Smooth muscle cell (in vitro differentiated cells): ENCODE data around the gene RADIL. TPM values are rescaled to one million over a fixed set of nuclear protein-coding genes. Genes with fewer than 3 reads are reported as not detected.

Experiments
- DNase-seq: peaks from one replicate; lab custom pipeline; 2025; ENCODE audit not compliant: unreplicated experiment; lab: John Stamatoyannopoulos, UW
- H2AFZ ChIP-seq: fragments of 200-600 bp; sonication (generic); 2 replicates; pipeline ENCODE4 v1.6.0; 2016; ENCODE audit warnings: antibody characterized with exemption, low read depth, mild to moderate bottlenecking
- H3F3A ChIP-seq: fragments of 200-600 bp; sonication (generic); 2 replicates; pipeline ENCODE4 v1.6.0; 2017; ENCODE audit warnings: antibody characterized with exemption, low read depth
- H3K27ac ChIP-seq: fragments of 200-600 bp; sonication (generic); 2 replicates; pipeline ENCODE4 v1.5.1; 2016; ENCODE audit warnings: low read depth, mild to moderate bottlenecking
- H3K27me3 ChIP-seq: fragments of 200-600 bp; sonication (generic); 2 replicates; pipeline ENCODE4 v1.6.1; 2016; ENCODE audit warnings: low read depth, mild to moderate bottlenecking
- H3K36me3 ChIP-seq: fragments of 200-600 bp; sonication (generic); 2 replicates; pipeline ENCODE4 v1.5.1; 2016; ENCODE audit warnings: low read depth
- H3K4me1 ChIP-seq: fragments of 200-600 bp; sonication (generic); 2 replicates; pipeline ENCODE4 v1.5.1; 2016; ENCODE audit warnings: low read depth
- H3K4me2 ChIP-seq: fragments of 200-600 bp; sonication (generic); 2 replicates; pipeline ENCODE4 v1.6.0; 2016; ENCODE audit warnings: mild to moderate bottlenecking
- H3K4me3 ChIP-seq: fragments of 200-600 bp; sonication (generic); 2 replicates; pipeline ENCODE4 v1.5.1; 2016; ENCODE audit warnings: mild to moderate bottlenecking
- H3K79me2 ChIP-seq: fragments of 200-600 bp; sonication (generic); 2 replicates; pipeline ENCODE4 v1.6.0; 2016; ENCODE audit warnings: low read depth, mild to moderate bottlenecking
- H3K9ac ChIP-seq: fragments of 200-600 bp; sonication (generic); 2 replicates; pipeline ENCODE4 v1.6.0; 2016; ENCODE audit warnings: low read depth
- H3K9me3 ChIP-seq: fragments of 200-600 bp; sonication (generic); replicated peaks from 2 replicates; pipeline ENCODE4 v1.5.1; 2016; ENCODE audit warnings: low read depth
- H4K20me1 ChIP-seq: fragments of 200-600 bp; sonication (generic); 2 replicates; pipeline ENCODE4 v1.6.0; 2016; ENCODE audit warnings: low read depth
- CTCF ChIP-seq: fragments of 200-600 bp; sonication (generic); IDR thresholded peaks from 2 replicates; pipeline ENCODE4 v1.5.1; 2017; ENCODE audit warnings: borderline replicate concordance, mild to moderate bottlenecking, antibody characterized with exemption; ENCODE audit not compliant: insufficient read depth, poor library complexity, severe bottlenecking
- WGBS: methylation state at CpG from one replicate; pipeline ENCODE4 v1.1.7; 2016; ENCODE audit warnings: low lambda C conversion rate; 5-methylcytosine and 5-hydroxymethylcytosine counted together
- polyA plus RNA-seq: library from polyadenylated mRNA; unstranded; fragments of >200 nt; fragmentation: Nextera tagmentation; extraction: Ambion mirVana; gene quantifications from 2 replicates; pipeline ENCODE4 v1.2.1, GENCODE V29; 2016
- total RNA-seq: library from RNA; depleted of rRNA; stranded (reverse); fragments of >200 nt; gene quantifications from 2 replicates; pipeline ENCODE4 v1.2.3, GENCODE V29; 2014

The RADIL gene
- total and polyA plus RNA-seq, 2 experiments from 2014 or later, result 4.7 to 10.7 TPM

GRCh38 chr7:4871056-4871680, 12.3 kb downstream of the RADIL start:
- WGBS, result 67% methylated on average over 23 of the region's 23 CpGs
- Histone ChIP-seq H3K4me2 (peak overlapping the region; percentile 77), H3K4me1 (peaks cover 16% of the 10 kb centered on the region), H3K79me2 (peaks cover 14% of the 10 kb centered on the region), H4K20me1 (no peaks in the 10 kb centered on the region), H3K4me3 (no peak overlapping the region), H3K36me3 (no peaks in the 10 kb centered on the region), H3K27ac (peak overlapping the region; percentile 85), H3K9me3 (no peaks in the 10 kb centered on the region), H3K27me3 (no peaks in the 10 kb centered on the region), H3K9ac (peak overlapping the region; percentile 26), H3F3A (peaks cover 15% of the 10 kb centered on the region), H2AFZ (no peak overlapping the region)
- DNase-seq, result no peak
- TF ChIP-seq CTCF, result no peak

GRCh38 chr7:4868493-4868892, 15.0 kb downstream of the RADIL start:
- DNase-seq, result no peak
- no peak for TF ChIP-seq CTCF
- no peak overlapping the region for H3K27ac ChIP-seq
- H3K4me3 ChIP-seq, result no peak overlapping the region
- H3K9me3 ChIP-seq, result no peaks in the 10 kb centered on the region
- no peak overlapping the region for H2AFZ ChIP-seq
- no peaks in the 10 kb centered on the region for H3K36me3 ChIP-seq
- H3K4me1 ChIP-seq, result peaks cover 16% of the 10 kb centered on the region
- WGBS, result 99% methylated on average over 5 of the region's 5 CpGs
- H3K4me2 ChIP-seq, result no peak overlapping the region
- no peak overlapping the region for H3K9ac ChIP-seq
- H3K79me2 ChIP-seq, result peaks cover 18% of the 10 kb centered on the region
- H3F3A ChIP-seq, result peaks cover 15% of the 10 kb centered on the region
- no peaks in the 10 kb centered on the region for H4K20me1 ChIP-seq
- no peaks in the 10 kb centered on the region for H3K27me3 ChIP-seq

GRCh38 chr7:4866528-4867496, 16.7 kb downstream of the RADIL start:
- TF ChIP-seq CTCF, result no peak
- H3K79me2 ChIP-seq, result peaks cover 18% of the 10 kb centered on the region
- no peak overlapping the region for H3K4me3 ChIP-seq
- WGBS, result 88% methylated on average over 9 of the region's 9 CpGs
- H3K9ac ChIP-seq, result no peak overlapping the region
- no peak for DNase-seq
- H3F3A ChIP-seq, result peaks cover 4% of the 10 kb centered on the region
- no peak overlapping the region for H3K4me2 ChIP-seq
- peaks cover 12% of the 10 kb centered on the region for H3K4me1 ChIP-seq
- no peak overlapping the region for H2AFZ ChIP-seq
- H3K9me3 ChIP-seq, result no peaks in the 10 kb centered on the region
- H3K27ac ChIP-seq, result no peak overlapping the region
- no peaks in the 10 kb centered on the region for H4K20me1 ChIP-seq
- no peaks in the 10 kb centered on the region for H3K27me3 ChIP-seq
- no peaks in the 10 kb centered on the region for H3K36me3 ChIP-seq
